T-cell (primary cell): Measurements from ENCODE around the gene TEX14. TPM values are rescaled to one million over a fixed set of nuclear protein-coding genes. Genes with fewer than 3 reads are reported as not detected.
"Not testable (repeated sequence)": the region's sequence is repeated elsewhere in the genome, so short reads cannot be mapped to it uniquely, and the experiment has no call there.

Experiments
- ATAC-seq, 4 experiments: fragments of 200-7000 bp in 3 of 4; fragments of 150-1000 bp in 1 of 4; cut with Tn5 transposase; replicated peaks in 1 of 4; 1 replicate in 3 of 4; 2 replicates in 1 of 4; pipeline ENCODE4 v1.10.0; 2021; ENCODE audit warnings: moderate library complexity in 3 of 4, mild to moderate bottlenecking in 2 of 4, moderate number of reproducible peaks in 1 of 4
- CTCF ChIA-PET, 2 donors: fragments of 300-600 bp; sonication (Branson Sonifier 250); formaldehyde crosslinking; loops; one replicate each; lab custom pipeline; 2022; ENCODE audit warnings: antibody characterized with exemption in 2 of 2; lab: Charles Lee
- POLR2A ChIA-PET, 2 donors: fragments of 300-600 bp; sonication (Branson Sonifier 250); formaldehyde crosslinking; loops; one replicate each; lab custom pipeline; 2022; ENCODE audit warnings: antibody characterized with exemption in 2 of 2; lab: Charles Lee
- DNase-seq, 35 experiments: peaks; one replicate each; pipeline versions ENCODE4 v3.0.0 to v3.0.0-alpha.2; 2013 to 2023
- H3K27ac ChIP-seq: one replicate; pipeline ENCODE4 v1.5.1; 2013; ENCODE audit warnings: low read length
- H3K27me3 ChIP-seq, 2 experiments: replicated peaks in 1 of 2; 1 replicate in 1 of 2; 2 replicates in 1 of 2; pipeline versions ENCODE4 v1.6.1 to v1.7.0; 2013; ENCODE audit warnings: low read length in 1 of 2, mixed read lengths in 1 of 2; ENCODE audit not compliant: control insufficient read depth in 2 of 2, insufficient read depth in 2 of 2; ENCODE audit errors: extremely low read depth in 1 of 2
- H3K36me3 ChIP-seq, 2 donors: 1 replicate in 1 of 2; 2 replicates in 1 of 2; pipeline versions ENCODE4 v1.6.1 to v1.7.0; 2013; ENCODE audit warnings: low read length in 1 of 2; ENCODE audit not compliant: control insufficient read depth in 2 of 2, insufficient read depth in 1 of 2; ENCODE audit errors: extremely low read depth in 1 of 2
- H3K4me1 ChIP-seq, 2 experiments: 1 replicate in 1 of 2; 2 replicates in 1 of 2; pipeline versions ENCODE4 v1.6.1 to v1.7.0; 2013; ENCODE audit warnings: low read length in 2 of 2, mixed read lengths in 1 of 2; ENCODE audit not compliant: insufficient read depth in 2 of 2, control insufficient read depth in 1 of 2; ENCODE audit errors: extremely low read depth in 1 of 2
- H3K4me3 ChIP-seq, 2 donors: 1 replicate in 1 of 2; 2 replicates in 1 of 2; pipeline versions ENCODE4 v1.5.1 to v1.7.0; 2013; ENCODE audit warnings: mild to moderate bottlenecking in 2 of 2, low read length in 1 of 2, moderate library complexity in 1 of 2; ENCODE audit not compliant: control insufficient read depth in 1 of 2; ENCODE audit errors: extremely low read depth in 1 of 2
- H3K9me3 ChIP-seq: 2 replicates; pipeline ENCODE4 v1.7.0; 2013
- H3K27ac Mint-ChIP-seq, 2 donors: one replicate each; pipeline ENCODE4 v1.8.0; 2020 to 2021; ENCODE audit warnings: mild to moderate bottlenecking in 2 of 2, mixed read lengths in 2 of 2
- H3K27me3 Mint-ChIP-seq, 2 donors: one replicate each; pipeline ENCODE4 v1.8.0; 2021 to 2022; ENCODE audit warnings: mixed read lengths in 2 of 2
- H3K36me3 Mint-ChIP-seq: one replicate; pipeline ENCODE4 v1.8.0; 2021; ENCODE audit warnings: mixed read lengths
- H3K4me1 Mint-ChIP-seq, 3 donors: one replicate each; pipeline ENCODE4 v1.8.0; 2020 to 2022; ENCODE audit warnings: mixed read lengths in 3 of 3, mild to moderate bottlenecking in 1 of 3
- H3K4me3 Mint-ChIP-seq, 3 donors: one replicate each; pipeline ENCODE4 v1.8.0; 2020 to 2022; ENCODE audit warnings: mild to moderate bottlenecking in 3 of 3, mixed read lengths in 3 of 3, moderate library complexity in 3 of 3
- H3K9me3 Mint-ChIP-seq, 3 donors: one replicate each; pipeline ENCODE4 v1.8.0; 2020 to 2022; ENCODE audit warnings: mixed read lengths in 3 of 3
- WGBS: methylation state at CpG from one replicate; pipeline ENCODE4 v1.1.5; 2013; ENCODE audit warnings: missing lambda C conversion rate; ENCODE audit not compliant: insufficient coverage; 5-methylcytosine and 5-hydroxymethylcytosine counted together
- total RNA-seq, 35 experiments: library from RNA in 6 of 35; stranded (reverse) in 6 of 35; fragments of 120-200 nt in 1 of 35; gene quantifications; one replicate each; pipeline versions ENCODE4 v1.2.1 to v1.2.4 and lab custom pipeline; 2013 to 2026

TEX14 gene
- total RNA-seq, 5 donors from 2014 or later (not counting 1 experiment from before 2014, with no cell fraction given), result 0.59 to 1.2 (median 0.73) TPM

DNA sequence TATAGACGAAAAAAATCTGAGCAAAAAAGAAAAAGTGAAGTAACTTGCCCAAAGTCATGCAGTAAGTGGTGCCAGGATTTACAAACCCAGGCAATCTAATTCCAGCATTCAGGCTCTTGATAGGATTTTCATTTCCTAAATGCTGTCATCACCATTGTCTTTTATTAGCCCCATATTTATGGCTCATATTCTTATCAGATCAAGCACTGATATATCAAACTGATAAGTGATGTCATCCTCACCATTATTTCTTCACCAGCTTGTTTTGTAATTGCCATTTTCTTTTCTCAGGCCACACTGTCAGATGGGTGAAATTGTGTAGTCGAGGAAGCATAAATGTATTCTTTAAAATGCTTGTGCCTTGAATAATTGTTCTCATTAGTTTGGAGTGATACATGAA, 1.9 kb upstream of the TEX14 start:
- Mint-ChIP-seq H3K36me3 (peaks cover 4% of the 10 kb centered on the region), H3K4me1 (peaks cover 26 to 33% (median 33%) of the 10 kb centered on the region in 3 donors), H3K27ac (no peak overlapping the region), H3K9me3 (no peaks in the 10 kb centered on the region), H3K4me3 (peak overlapping the region; percentile 90 to 98 (median 94)), H3K27me3 (no peaks in the 10 kb centered on the region)
- DNase-seq, result no peak
- CTCF ChIA-PET, result interaction anchor here (1.0 kb wide), 2 partner anchors 71 to 175 kb away, joined by 3 to 5 read pairs; no protein-coding TSS in a partner anchor
- Histone ChIP-seq H3K4me3 (no peak overlapping the region), H3K4me1 (peaks cover 8 to 14% of the 10 kb centered on the region in 2 experiments), H3K27me3 (no peaks in the 10 kb centered on the region), H3K9me3 (no peaks in the 10 kb centered on the region), H3K27ac (no peak overlapping the region), H3K36me3 (peaks cover 0 to 2% of the 10 kb centered on the region in 2 donors)
- no peak for ATAC-seq
- WGBS, result 57% methylated on average over 1 of the region's 2 CpGs
- POLR2A ChIA-PET, result no interaction called here

DNA sequence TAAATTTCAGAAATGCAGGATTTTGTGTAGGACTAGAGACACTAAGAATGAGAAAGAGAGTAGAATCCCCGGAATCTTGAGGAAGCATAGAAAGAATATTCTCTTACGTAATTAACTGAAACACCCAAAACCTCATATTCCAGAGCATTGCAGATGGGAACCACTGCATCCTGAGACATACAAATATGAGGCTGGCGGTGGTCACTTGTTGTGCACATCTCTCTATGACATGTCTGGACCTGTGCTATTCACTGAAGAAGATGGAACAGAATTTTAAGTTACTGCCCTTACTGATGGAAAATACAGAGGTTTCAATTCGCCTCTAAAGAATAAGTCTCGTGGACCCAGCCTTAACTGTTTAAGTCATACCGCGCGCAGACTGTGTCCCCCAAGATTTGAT, 1.4 kb upstream of the TEX14 start:
- POLR2A ChIA-PET, result interaction anchor here (1.0 to 1.3 kb wide), 3 partner anchors 61 to 62 kb away, joined by 4 to 6 read pairs (median 6); no protein-coding TSS in a partner anchor
- no peaks in the 10 kb centered on the region for H3K9me3 Mint-ChIP-seq
- Histone ChIP-seq H3K27me3 (no peaks in the 10 kb centered on the region), H3K4me1 (peaks cover 8 to 14% of the 10 kb centered on the region in 2 experiments), H3K9me3 (no peaks in the 10 kb centered on the region), H3K27ac (peak overlapping the region; percentile 78), H3K36me3 (peaks cover 0 to 2% of the 10 kb centered on the region in 2 donors), H3K4me3 (peak overlapping the region; percentile 81 to 93)
- ATAC-seq (no peak), DNase-seq (no peak)
- 62% methylated on average over 2 of the region's 8 CpGs for WGBS
- H3K4me1 Mint-ChIP-seq, result peaks cover 26 to 33% (median 33%) of the 10 kb centered on the region in 3 donors
- CTCF ChIA-PET, result interaction anchor here (0.5 to 3.2 kb wide), 5 partner anchors 17 to 105 kb away, joined by 3 to 11 read pairs (median 3); no protein-coding TSS in a partner anchor
- peak overlapping the region; percentile 90 to 98 (median 94) for H3K4me3 Mint-ChIP-seq
- H3K27ac Mint-ChIP-seq, result peak overlapping the region; percentile 89 to 91
- H3K27me3 Mint-ChIP-seq, result no peaks in the 10 kb centered on the region
- H3K36me3 Mint-ChIP-seq, result peaks cover 4% of the 10 kb centered on the region

DNA sequence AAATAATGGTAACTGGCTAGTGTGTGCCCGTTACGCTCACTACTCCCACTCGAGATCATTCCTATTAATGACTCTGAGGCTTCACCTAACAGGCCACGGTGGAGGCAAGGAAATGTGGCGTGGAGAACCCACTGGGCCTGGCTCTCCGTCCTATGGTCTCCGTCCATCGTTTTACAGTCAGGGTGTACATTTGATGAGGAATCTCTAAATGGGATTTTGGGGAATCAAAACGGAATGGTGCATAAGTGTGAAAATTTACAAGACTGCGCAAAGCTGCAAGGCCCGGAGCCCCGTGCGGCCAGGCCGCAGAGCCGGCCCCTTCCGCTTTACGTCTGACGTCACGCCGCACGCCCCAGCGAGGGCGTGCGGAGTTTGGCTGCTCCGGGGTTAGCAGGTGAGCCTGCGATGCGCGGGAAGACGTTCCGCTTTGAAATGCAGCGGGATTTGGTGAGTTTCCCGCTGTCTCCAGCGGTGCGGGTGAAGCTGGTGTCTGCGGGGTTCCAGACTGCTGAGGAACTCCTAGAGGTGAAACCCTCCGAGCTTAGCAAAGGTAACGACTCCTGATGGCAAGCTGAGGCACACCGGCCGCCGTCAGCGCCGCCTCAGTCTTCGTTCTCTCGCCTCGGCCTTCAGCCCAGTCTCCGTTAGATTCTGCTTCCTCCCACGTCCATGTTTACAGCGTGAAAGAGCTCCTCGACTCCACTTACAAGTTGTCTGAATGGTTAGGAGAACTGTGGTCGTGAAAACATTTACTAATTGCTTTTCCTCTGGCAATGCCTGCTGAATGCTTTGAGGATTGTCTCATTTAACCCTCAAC, 602 bp upstream of the TEX14 start, which contains the start of gene RAD51C:
Gene RAD51C, plus strand, starts transcription at position 364 of the 817 bp plus-strand sequence. Its CDS starts 42 bp downstream, at position 406.
- POLR2A ChIA-PET, result interaction anchor here (0.8 to 1.3 kb wide), 4 partner anchors 60 to 61 kb away, joined by 3 to 6 read pairs (median 5); no protein-coding TSS in a partner anchor
- Histone ChIP-seq H3K9me3 (no peaks in the 10 kb centered on the region), H3K4me3 (peak within 1 kb of the TSS; percentile 81 to 93), H3K27ac (peak within 1 kb of the TSS; percentile 78), H3K27me3 (no peaks in the 10 kb centered on the region), H3K4me1 (peaks cover 8 to 14% of the 10 kb centered on the region in 2 experiments), H3K36me3 (peaks cover 0 to 2% of the 10 kb centered on the region in 2 donors)
- H3K27ac Mint-ChIP-seq, result peak within 1 kb of the TSS; percentile 89 to 91
- peak within 1 kb of the TSS; percentile 90 to 98 (median 94) for H3K4me3 Mint-ChIP-seq
- ATAC-seq (peak; percentile 98 to 100 (median 99)), DNase-seq (peak; percentile 69 to 91 (median 82))
- 10% methylated on average over 36 of the region's 50 CpGs for WGBS
- H3K27me3 Mint-ChIP-seq, result no peaks in the 10 kb centered on the region
- H3K9me3 Mint-ChIP-seq, result no peaks in the 10 kb centered on the region
- peaks cover 26 to 33% (median 33%) of the 10 kb centered on the region in 3 donors for H3K4me1 Mint-ChIP-seq
- CTCF ChIA-PET, result interaction anchor here (0.5 to 3.2 kb wide), 6 partner anchors 18 to 471 kb away, joined by 3 to 11 read pairs (median 4); no protein-coding TSS in a partner anchor
- H3K36me3 Mint-ChIP-seq, result peaks cover 4% of the 10 kb centered on the region

- WGBS, result 93% methylated on average over 3 of the region's 7 CpGs
- CTCF ChIA-PET, result interaction anchor here (0.5 to 1.3 kb wide), 2 partner anchors 58 to 418 kb away, joined by 3 read pairs; no protein-coding TSS in a partner anchor
- ATAC-seq, H3K36me3 ChIP-seq, H3K4me3 Mint-ChIP-seq, H3K4me3 ChIP-seq, H3K9me3 ChIP-seq, H3K27me3 Mint-ChIP-seq, H3K27ac Mint-ChIP-seq, H3K27ac ChIP-seq, H3K27me3 ChIP-seq, H3K36me3 Mint-ChIP-seq, DNase-seq, H3K9me3 Mint-ChIP-seq: not testable (repeated sequence)
- peaks cover 8 to 14% of the 10 kb centered on the region in 2 experiments for H3K4me1 ChIP-seq
- H3K4me1 Mint-ChIP-seq, result peaks cover 22 to 26% (median 25%) of the 10 kb centered on the region in 3 donors
- POLR2A ChIA-PET, result interaction anchor here in 1 of 2 donors (0.6 kb wide), 1 partner anchor 132 kb away, joined by 3 read pairs; no protein-coding TSS in a partner anchor
Measured at GRCh38 chr17:58690033-58690432, 1.8 kb downstream of the TEX14 start.

GRCh38 chr17:58688521-58688920, 3.3 kb downstream of the TEX14 start:
- ATAC-seq (no peak), DNase-seq (no peak)
- no CpG with 5 or more reads among the region's 2 CpGs for WGBS
- Histone ChIP-seq H3K4me1 (peaks cover 6 to 14% of the 10 kb centered on the region in 2 experiments), H3K4me3 (no peak overlapping the region), H3K27me3 (no peaks in the 10 kb centered on the region), H3K27ac (no peak overlapping the region), H3K9me3 (no peaks in the 10 kb centered on the region), H3K36me3 (no peaks in the 10 kb centered on the region)
- Mint-ChIP-seq H3K27me3 (peaks cover 0 to 2% of the 10 kb centered on the region in 2 donors), H3K9me3 (no peaks in the 10 kb centered on the region), H3K4me3 (no peak overlapping the region), H3K36me3 (no peaks in the 10 kb centered on the region), H3K27ac (no peak overlapping the region), H3K4me1 (peaks cover 14 to 16% (median 15%) of the 10 kb centered on the region in 3 donors)
- ChIA-PET CTCF (no interaction called here), POLR2A (interaction anchor here in 1 of 2 donors (0.6 kb wide), 1 partner anchor 372 kb away, joined by 5 read pairs; no protein-coding TSS in a partner anchor)

GRCh38 chr17:58686980-58687379, 4.9 kb downstream of the TEX14 start:
- DNase-seq (no peak), ATAC-seq (no peak)
- Histone ChIP-seq H3K4me3 (no peak overlapping the region), H3K27me3 (no peaks in the 10 kb centered on the region), H3K36me3 (no peaks in the 10 kb centered on the region), H3K9me3 (no peaks in the 10 kb centered on the region), H3K4me1 (peaks cover 0 to 4% of the 10 kb centered on the region in 2 experiments), H3K27ac (no peak overlapping the region)
- peaks cover 0 to under 1% (median 0%) of the 10 kb centered on the region in 3 donors for H3K4me1 Mint-ChIP-seq
- no peaks in the 10 kb centered on the region for H3K36me3 Mint-ChIP-seq
- H3K4me3 Mint-ChIP-seq, result no peak overlapping the region
- H3K27me3 Mint-ChIP-seq, result peaks cover 0 to 2% of the 10 kb centered on the region in 2 donors
- no peaks in the 10 kb centered on the region for H3K9me3 Mint-ChIP-seq
- H3K27ac Mint-ChIP-seq, result no peak overlapping the region
- whole genome bisulfite sequencing, result 66% methylated on average over 2 of the region's 4 CpGs
- ChIA-PET POLR2A (no interaction called here), CTCF (interaction anchor here (0.7 kb wide), 2 partner anchors 21 to 67 kb away, joined by 7 to 8 read pairs; no protein-coding TSS in a partner anchor)
